AG08395 (cell line): Measurements from ENCODE around the gene RTTN.

Experiments
- DNase-seq: peaks from one replicate; pipeline ENCODE4 v3.0.0; 2012; ENCODE audit warnings: mixed read lengths, low spot score

Gene RTTN

DNA sequence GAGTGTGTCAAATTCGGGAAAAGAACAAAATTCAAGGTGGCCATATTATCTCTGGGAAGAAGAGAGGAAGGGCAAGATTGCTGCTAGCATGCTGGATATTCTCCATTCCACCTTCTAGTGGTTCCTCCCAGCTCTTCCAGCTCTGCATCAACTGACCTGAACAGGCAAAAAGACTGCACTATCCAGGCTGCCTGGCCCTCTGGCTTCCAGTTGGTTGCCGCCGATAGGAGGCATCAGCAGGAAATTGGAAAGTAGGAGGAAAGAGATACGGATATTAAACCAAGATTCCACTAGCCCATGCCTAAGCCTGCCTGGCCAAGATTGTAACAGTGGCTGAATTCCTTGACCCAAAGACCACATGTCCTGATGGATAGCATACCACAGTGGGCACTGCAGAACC is 1.7 kb upstream of the RTTN start:
- DNase-seq: no peak

DNA sequence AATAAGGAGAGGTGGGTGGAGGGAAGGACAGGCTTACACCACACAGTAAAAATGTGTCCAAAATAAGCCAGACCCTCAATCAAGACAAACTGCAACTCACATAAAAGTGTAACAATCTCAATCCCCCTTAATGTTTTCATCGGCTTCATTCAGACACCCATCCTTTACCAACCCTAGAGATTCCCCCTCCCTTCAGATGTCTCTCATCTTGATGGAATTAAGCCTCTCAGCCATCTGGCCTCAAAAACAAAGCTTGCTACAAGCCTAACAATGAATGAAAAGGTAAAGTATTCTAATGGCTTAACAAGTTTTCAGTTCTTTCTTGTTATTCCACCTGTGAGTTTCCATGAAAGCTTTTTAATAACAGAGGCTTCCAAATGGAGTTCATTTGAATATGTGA is 5.2 kb downstream of the RTTN start:
- no peak for DNase-seq

DNA sequence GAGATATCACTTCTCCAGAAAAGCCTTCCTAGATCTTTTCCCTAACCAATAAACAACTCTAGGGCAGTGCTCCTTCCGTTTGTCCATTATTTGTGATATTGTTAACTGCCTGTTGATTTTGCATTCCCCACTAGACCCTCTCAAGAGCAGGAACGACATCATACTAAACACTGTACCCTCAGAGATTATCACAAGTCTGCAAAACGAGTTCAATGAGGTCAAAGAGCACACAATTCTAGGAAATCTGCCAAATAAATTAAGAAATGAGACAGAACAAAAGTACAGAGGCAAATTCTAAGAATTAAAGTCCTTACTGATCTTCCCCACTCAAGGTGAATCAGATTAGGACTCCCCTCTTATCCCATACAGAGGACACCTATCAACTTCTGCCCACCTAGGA is 7.6 kb downstream of the RTTN start:
- DNase-seq: no peak

DNA sequence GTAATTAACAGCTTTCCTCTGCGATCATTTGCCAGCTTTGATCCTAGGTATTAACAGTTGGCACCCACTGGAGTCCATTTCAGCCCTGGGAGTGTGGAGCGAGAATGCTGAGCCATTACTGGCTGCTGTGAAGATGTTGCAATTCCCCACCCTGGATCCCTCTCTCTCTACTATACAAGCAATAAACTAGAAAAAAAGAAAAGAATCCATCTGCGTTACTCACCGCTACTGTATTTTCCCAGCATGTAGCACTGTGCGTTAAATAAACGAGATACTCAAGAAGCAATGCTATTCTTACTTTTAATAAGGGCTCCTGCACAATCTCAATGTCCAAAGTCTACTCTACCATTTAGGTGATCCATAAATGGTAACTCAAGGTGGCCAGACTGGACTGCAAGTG is 8.5 kb downstream of the RTTN start:
- DNase-seq: peak; percentile 2

DNA sequence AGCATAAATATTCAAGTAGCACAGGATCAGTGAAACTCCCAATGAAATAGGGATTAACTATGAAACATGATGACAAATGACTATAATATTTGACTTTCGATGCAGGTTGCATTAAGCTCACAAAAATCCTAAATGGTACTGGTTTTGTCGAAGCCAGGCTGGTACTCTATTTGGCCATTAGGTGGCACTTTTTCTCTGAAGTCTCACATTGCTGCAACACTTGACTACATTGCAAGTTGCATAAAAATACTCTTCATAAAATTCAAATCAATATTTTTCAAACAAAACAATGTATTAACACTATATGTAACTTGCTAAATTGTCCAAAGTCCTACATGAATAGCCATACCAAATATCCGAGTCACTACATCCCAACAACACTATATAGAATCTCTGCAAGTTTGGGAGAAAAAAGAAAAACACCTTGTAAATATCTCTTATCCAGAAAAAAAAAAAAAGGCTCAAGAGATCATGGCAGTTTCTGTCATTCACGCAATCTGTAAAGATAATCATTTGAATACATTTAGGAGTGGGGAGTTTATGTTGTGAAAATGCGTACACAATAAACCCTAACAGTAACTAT is 9.5 kb downstream of the RTTN start:
- DNase-seq: peak; percentile 47

DNA sequence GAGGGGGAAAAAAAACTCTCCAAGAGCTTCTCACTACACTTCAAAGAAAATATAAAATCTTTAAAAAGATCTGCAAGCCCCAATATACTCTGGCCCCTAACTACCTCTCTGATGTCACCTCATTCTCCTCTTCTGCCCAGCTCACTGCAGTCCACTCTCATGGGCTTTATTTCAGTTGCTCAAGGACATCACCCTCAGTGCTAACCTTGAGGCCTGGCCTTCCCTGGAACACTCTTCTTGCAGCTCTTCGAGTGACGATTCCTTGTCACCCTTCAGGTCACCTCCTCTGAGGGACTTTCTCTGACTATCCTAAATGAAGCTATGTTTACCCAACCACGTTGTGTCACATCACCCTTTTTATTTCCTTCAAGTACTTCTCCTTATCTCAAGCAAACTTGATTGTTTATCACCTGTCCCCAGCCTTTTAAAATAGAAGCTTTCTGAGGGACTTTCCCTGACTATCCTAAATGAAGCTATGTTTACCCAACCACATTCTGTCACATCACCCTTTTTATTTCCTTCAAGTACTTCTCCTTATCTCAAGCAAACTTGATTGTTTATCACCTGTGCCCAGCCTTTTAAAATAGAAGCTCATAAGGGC is 10.4 kb downstream of the RTTN start:
- DNase-seq: no peak

DNA sequence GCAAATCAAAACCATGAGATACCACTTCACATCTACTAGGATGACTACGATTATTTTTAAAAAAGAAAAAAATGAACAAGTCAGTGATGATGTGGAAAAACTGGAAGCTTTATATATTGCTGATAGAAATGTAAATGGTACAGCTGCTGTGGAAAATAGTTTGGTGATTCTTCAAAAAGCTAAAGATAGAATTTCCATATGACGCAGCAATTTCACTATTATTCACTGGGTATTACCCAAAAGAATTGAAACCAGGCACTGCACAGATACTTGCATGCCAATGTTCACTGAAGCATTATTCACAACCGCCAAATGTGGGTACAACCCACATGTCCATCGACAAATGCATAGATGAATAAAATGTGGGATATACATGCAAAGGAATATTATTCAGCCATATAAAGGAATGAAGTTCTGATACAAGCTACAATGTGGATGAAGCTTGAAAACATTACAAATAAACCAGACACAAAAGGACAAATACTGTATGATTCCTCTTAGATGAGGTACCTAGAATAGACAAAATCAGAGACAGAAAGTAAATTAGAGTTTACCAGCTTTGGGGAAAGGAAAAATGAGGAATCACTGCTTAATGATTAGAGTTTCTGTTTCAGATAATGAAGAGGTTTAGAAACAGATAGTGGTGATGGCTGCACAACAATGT is 11.1 kb downstream of the RTTN start:
- no peak for DNase-seq

DNA sequence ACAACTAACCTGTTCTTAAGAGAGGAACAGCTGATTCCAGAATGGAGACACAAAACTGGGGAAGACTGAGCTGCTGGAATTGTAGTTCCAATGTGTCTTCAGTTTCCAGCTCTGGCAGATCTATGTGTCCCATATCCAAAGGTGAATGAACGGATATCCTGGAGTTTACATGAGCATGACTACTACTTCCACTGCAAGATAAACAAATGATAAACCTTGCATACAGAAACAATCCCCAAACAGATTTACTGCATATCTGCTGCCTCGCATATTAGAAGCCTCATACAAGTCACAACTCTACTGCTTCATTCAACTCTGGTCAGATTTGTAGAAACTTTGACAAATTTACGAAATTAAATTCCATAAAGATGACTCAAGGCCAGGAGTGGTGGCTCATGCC is 15.0 kb downstream of the RTTN start:
- no peak for DNase-seq

DNA sequence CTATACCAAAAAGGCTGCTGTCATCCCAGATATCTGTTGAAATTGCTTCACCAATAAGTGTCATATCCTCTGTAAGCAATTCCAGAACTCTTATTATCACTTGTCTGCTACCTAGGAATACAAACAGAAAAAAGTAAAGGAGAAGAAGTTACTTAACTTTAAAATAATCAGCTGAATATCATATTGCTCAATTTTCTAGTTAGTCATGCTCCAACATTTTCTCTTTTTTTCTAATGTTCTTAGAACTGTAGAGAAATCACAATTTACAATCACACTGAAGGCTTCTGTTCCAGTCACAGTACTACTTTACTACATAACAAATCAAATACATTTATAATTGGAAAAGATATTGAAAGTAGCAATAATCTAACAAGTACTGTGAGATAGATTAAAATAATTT is 17.4 kb downstream of the RTTN start:
- DNase-seq: no peak

DNA sequence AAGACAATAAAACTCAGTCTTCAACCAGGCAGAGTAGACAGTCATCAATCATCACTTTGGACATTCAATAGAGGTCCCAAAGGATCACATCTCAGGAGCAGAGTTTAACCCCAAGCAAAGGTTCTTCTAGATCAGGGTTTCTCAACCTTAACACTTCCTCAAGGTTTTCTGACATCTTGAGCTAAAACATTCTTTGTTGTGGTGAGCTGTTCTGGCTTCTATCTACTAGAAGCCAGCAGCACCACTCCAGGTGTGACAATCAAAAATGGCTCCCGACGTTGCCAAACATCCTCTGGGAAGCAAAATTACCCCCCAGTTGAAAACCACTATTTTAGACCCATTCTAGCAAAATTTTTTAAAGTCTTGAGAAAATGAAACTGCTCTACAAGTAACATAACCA is 22.0 kb downstream of the RTTN start:
- no peak for DNase-seq

DNA sequence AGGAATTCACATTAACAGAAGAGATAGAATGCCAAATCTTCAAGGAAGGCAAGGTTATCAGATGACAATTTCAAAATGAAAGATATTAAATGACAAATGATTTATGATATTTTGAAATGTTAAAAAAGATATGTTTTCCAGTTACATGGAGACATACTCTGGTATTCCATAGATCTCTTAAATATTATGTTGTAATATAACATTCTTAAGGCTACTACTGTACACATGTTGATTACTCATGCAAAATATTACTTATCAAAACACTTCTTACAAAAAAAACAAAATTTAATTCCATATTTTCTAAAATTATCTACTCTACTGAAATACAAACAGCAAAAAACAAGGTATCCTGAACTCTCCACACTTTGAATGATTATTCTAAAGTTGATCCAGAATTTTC is 22.9 kb downstream of the RTTN start:
- DNase-seq: no peak

DNA sequence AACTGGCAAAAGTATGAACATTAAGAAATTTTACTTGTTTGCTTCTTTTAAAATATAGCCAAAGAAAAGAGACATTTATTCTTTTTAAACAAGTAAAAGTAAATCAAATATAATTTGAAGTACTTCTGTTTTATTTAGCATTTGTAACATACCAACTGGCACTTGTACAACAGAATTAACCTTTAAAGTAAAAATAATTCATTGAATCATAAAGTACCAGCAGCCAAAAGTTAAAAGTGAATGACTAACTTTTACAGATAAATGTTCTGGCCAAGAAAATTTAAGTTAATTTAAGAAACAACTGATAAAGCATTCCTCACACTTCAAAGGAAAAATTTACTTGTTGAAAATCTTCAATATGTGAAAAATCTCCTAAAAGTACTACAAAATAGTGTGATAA is 23.8 kb downstream of the RTTN start:
- DNase-seq: no peak

DNA sequence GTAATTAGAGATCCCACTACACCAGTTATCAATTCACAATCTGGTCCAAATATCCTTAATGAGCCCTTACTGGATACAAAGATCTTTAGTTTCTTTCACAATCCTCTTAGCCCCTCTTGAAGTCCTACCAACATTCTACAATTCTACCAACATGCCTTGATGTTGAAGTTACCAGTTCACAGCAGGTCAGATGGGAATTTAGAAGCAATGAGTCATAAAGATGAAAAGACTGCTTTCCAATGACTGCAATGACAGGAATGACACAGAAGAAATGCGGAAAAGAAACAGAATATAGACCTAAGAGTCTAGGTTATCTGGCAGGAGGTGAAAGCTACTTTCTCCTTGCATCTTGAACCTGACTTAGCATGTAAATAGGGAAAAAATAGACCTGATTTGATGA is 24.5 kb downstream of the RTTN start:
- peak; percentile 67 for DNase-seq

DNA sequence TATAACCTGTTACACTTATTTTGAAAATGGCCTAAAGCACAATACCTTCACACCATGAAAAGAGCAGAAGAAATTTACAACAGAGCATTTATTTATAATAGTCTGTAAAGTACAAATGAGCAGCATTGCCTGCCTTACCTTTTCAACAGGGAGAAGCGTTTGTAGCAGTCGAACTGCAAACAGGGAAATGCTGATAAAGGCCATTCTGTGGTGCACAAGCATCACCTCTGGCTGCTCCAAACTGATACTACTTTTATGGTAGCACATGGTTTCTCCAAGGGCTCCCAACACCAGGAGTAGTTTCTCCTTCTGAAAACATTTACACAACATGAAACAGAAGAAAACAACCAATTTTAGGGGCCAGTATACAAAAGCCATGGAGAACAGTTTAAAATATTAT is 28.9 kb downstream of the RTTN start:
- no peak for DNase-seq

DNA sequence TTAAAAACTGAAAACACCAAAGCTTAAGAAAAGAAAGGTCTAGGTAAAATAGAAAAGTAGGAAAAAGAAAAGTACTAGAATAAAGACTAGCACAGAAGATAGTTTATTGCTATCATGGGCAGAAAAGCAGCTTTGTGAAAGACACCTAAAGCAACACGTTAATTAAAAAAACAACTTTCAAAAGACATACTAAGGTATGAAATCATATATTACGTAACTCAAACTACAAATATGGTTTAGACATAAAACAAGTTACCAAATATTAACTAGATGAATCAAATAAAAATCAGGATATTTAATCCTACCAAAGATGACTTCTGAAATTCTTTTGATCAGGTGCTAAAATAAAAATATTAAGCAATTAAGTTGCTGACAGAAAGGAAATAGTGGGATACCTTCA is 30.3 kb downstream of the RTTN start:
- no peak for DNase-seq

DNA sequence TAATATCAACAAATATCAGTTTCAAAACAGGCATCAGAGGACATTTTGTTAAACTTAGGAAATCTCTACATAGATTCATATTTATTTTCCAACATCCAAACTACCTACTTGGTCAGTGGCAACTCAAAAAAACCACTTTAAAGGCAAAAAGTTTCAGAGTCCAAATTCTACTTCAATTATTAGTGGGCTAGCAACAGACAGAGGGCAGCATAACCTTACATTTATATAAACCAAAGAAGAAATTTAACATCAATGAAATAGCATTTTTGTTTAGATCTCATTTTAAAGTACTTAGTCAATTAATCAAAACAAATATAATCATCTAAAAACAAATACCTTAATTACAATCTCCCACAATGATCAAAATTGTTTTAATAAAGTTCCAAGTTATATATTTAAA is 33.3 kb downstream of the RTTN start:
- DNase-seq: peak; percentile 41

DNA sequence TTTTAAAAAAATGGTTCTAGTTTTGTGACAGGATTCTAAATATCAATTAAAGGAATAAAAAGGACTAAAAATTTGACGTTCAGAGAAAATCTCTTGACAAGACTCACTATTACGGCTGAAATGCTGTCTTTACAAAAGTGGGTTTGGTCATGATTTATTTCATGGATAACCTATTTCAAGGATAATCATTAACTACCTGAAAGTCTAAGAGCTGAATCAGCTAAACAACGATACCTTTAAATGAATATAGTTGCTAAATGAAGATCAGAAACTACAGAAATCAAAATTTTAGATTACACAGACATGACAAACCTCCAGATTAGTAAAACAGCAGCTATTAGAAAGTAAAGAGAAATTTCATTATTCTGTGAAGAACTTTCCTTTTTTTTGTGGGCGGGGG is 35.7 kb downstream of the RTTN start:
- no peak for DNase-seq

DNA sequence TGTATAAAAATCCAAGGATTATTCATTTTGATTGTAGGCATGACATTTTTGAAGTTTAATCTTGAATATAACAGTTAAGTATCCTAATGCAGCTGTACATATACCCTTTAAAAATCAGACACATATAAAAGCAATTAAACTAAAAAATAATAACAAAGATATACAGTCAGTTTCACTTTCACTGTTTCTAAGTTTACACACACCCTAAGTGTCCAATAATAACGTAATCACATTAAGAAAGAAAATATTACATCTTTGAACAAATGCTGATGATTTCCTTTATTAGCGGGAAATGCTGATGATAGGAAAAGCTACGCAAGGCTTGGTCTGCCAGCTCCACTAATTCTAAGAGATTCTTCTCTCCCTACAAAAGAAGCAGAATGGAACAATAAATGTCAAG is 38.8 kb downstream of the RTTN start:
- DNase-seq: no peak

DNA sequence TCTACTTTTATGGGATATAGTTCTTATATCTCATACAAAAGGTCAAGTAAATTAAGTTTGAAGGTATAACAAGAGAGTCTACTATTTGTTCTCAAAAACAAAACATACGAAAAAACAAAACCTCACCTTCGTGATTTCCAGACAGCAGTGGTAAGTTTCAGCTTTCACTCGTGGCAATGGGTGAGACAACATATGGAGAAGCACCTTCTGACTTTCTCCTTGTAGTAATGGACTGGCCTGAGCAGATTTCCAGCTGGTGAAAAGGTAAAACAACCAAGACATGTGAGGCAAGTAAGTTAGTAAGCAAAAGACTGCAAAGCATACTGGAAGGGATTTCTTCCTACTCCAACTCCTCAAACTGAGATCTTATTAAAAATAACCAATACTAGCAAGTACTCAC is 39.6 kb downstream of the RTTN start:
- no peak for DNase-seq

DNA sequence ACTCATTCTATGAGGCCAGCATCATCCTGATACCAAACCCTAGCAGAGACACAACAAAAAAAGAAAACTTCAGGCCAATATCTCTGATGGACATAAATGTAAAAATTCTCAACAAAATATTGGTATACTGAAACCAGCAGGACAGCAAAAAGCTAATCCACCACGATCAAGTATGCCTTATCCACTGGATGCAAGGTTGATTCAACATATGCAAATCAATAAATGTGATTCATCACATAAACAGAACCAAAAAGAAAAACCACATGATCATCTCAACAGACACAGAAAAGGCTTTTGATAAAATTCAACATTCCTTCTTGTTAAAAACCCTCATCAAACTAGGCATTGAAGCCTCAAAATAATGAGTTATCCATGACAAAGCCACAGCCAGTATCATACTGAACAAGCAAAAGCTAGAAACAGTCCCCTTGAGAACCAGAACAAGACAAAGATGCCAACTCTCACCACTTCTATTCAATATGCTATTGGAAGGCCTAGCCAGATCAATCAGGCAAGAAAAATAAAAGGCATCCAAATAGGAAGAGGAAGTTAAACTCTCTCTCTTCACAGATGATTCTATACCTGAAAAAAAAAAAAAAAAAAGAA is 45.3 kb downstream of the RTTN start:
- DNase-seq: no peak

DNA sequence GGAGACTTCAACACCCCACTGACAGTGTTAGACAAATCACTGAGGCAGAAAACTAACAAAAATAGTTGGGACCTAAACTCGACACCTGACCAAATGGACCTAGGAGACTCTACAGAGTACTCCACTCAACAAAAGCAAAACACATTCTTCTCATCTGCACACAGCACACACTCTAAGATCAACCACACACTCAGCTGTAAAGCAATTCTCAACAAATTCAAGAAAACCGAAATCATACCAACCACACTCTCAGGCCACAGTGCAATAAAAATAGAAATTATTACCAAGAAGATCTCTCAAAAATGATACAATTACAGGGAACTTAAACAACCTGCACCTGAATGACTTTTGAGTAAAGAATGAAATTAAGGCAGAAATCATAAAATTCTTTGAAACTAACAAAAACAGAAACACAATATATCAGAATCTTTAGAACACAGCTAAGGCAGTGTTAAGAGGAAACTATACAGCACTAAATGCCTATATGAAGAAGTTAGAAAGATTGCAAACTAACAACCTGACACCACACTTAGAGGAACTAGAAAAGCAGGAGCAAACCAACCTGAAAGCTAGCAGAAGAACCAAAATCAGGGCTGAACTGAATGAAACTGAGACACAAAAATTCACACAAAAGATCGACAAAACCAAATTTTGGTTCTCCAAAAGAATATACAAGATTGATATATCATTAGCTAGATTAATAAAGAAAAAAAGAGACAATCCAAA is 46.3 kb downstream of the RTTN start:
- DNase-seq: no peak

DNA sequence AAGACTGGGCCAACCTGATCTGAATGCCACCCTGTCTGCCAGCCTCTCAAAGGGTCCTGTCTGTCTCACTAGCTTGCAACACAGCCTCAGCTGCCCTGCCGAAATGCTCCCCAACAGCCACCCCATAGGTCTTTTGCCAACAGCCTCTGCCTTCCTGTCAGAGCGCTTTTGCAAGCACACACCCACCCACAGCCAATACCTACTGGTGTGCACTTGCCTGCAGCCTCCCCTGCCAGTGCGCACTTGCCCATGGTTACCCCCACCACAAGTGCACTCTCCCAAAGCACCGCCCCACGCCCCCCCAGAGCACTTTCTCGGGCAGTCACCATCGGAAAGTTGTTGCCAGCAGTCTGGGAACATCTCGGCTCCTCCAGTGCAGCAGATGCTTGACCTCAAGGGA is 48.6 kb downstream of the RTTN start:
- DNase-seq: no peak
